Heart left ventricle (tissue), 16 donors: ENCODE results near the gene ERMARD. TPM values are rescaled to one million over a fixed set of nuclear protein-coding genes. Genes with fewer than 3 reads are reported as not detected.

Experiments
- ATAC-seq, 4 donors: fragments of 200-7000 bp; cut with Tn5 transposase; one replicate each; pipeline ENCODE4 v1.9.1; 2020 to 2022; ENCODE audit warnings: moderate library complexity in 4 of 4, mild to moderate bottlenecking in 3 of 4, moderate number of reproducible peaks in 1 of 4
- DNase-seq, 5 donors: peaks; one replicate each; pipeline ENCODE4 v3.0.0-alpha.2; 2020
- H3K27ac ChIP-seq, 12 donors: fragments of 200-600 bp; sonication (generic) in 4 of 12; one replicate each; pipeline versions ENCODE4 v1.5.0 to v1.8.0; 2016 to 2022; ENCODE audit warnings: mild to moderate bottlenecking in 2 of 12
- H3K27me3 ChIP-seq, 9 donors: fragments of 200-600 bp; sonication (generic) in 2 of 9; one replicate each; pipeline versions ENCODE4 v1.5.1 to v1.8.0; 2016 to 2022; ENCODE audit warnings: mild to moderate bottlenecking in 3 of 9
- H3K36me3 ChIP-seq, 9 donors: fragments of 200-600 bp; sonication (generic) in 2 of 9; one replicate each; pipeline versions ENCODE4 v1.5.0 to v1.8.0; 2018 to 2022; ENCODE audit warnings: mild to moderate bottlenecking in 2 of 9
- H3K4me1 ChIP-seq, 12 donors: fragments of 200-600 bp; sonication (generic) in 4 of 12; one replicate each; pipeline versions ENCODE4 v1.5.0 to v1.8.0; 2016 to 2022; ENCODE audit warnings: mild to moderate bottlenecking in 3 of 12
- H3K4me3 ChIP-seq, 12 donors: fragments of 200-600 bp; sonication (generic) in 4 of 12; one replicate each; pipeline versions ENCODE4 v1.5.0 to v1.8.0; 2017 to 2022; ENCODE audit warnings: mild to moderate bottlenecking in 9 of 12, moderate library complexity in 4 of 12
- H3K9me3 ChIP-seq, 12 donors: fragments of 200-600 bp; sonication (generic) in 4 of 12; one replicate each; pipeline versions ENCODE4 v1.5.0 to v1.8.0; 2016 to 2022; ENCODE audit warnings: mild to moderate bottlenecking in 1 of 12
- POLR2A ChIP-seq, 2 donors: fragments of 450-650 bp; IDR thresholded peaks; one replicate each; pipeline ENCODE4 v1.6.1; 2017; ENCODE audit warnings: antibody characterized with exemption in 2 of 2, mild to moderate bottlenecking in 2 of 2, moderate library complexity in 2 of 2
- WGBS, 4 donors: extraction: QIAGEN DNeasy Blood & Tissue Kit in 2 of 4; methylation state at CpG; one replicate each; pipeline versions ENCODE4 v1.1.5 to v1.1.7; 2013 to 2018; 5-methylcytosine and 5-hydroxymethylcytosine counted together
- intact Hi-C, 10 donors: fragments of 100-400 bp; cut with DNase I; formaldehyde crosslinking; loops; one replicate each; pipeline versions ENCODE4 v1.11.1 to v1.14.2; 2022
- polyA plus RNA-seq, 2 donors: library from polyadenylated mRNA; stranded (reverse); fragments of 200-250 nt; gene quantifications; one replicate each; pipeline ENCODE4 v1.2.3, GENCODE V29; 2013
- total RNA-seq, 9 donors: library from RNA; depleted of rRNA in 2 of 9; stranded (reverse); fragments of >200 nt in 2 of 9; fragmentation: NEBNext Ultra II Directional in 3 of 9; extraction: Animal tissue kit (Norgen Biotek cat#: 25700) in 3 of 9; gene quantifications; one replicate each; pipeline versions ENCODE4 v1.1.0 to v1.2.4, GENCODE V29; 2016 to 2023
- TF ChIP-seq, protein P1 (sequence below), 12 donors: fragments of 200-600 bp; sonication (generic) in 4 of 12; IDR thresholded peaks; one replicate each; pipeline versions ENCODE4 v1.5.0 to v1.8.0; 2018 to 2022; ENCODE audit warnings: antibody characterized with exemption in 12 of 12, mild to moderate bottlenecking in 5 of 12
- donor health status: ischemic (EF 13 %, LVEDD 7.1; RV severe dilation, severe dysfunction).
- donor health status: healthy with polysubstance abuse.
- donor health status: DM: no; HTN: yes; CAD: no.
- donor health status: DM: no; HTN: no; CAD: no.
- donor health status: ischemic (EF 25% LVEDD 6.9; RV normal size, moderate dysfunction).
- donor health status: ischemic (EF 25% LVEDD 5.7; RV mildly dilated, moderate dysfunction).
- donor health status: healthy.
- donor health status: DM: yes; HTN: yes; CAD: no.
- donor health status: ischemic (EF 35%, LVEDD 5.7; RV mildly dilated, moderate dysfunction).
- donor health status: nonischemic (EF 11% LVEDD 7.7; RV severe dilation, severe dysfunction).
- donor health status: DM: yes; HTN: yes; CAD: no.
- donor health status: PGD.
- donor health status: ischemic (EF 29% LVEDD 5.4; RV normal size, mild dysfunction).
- donor health status: nonischemic (EF 23%, LVEDD 6.1; RV moderate dilation, normal function).

Gene ERMARD
- total and polyA plus RNA-seq, 11 donors, result 6.4 to 19.5 (median 8.8) TPM

DNA sequence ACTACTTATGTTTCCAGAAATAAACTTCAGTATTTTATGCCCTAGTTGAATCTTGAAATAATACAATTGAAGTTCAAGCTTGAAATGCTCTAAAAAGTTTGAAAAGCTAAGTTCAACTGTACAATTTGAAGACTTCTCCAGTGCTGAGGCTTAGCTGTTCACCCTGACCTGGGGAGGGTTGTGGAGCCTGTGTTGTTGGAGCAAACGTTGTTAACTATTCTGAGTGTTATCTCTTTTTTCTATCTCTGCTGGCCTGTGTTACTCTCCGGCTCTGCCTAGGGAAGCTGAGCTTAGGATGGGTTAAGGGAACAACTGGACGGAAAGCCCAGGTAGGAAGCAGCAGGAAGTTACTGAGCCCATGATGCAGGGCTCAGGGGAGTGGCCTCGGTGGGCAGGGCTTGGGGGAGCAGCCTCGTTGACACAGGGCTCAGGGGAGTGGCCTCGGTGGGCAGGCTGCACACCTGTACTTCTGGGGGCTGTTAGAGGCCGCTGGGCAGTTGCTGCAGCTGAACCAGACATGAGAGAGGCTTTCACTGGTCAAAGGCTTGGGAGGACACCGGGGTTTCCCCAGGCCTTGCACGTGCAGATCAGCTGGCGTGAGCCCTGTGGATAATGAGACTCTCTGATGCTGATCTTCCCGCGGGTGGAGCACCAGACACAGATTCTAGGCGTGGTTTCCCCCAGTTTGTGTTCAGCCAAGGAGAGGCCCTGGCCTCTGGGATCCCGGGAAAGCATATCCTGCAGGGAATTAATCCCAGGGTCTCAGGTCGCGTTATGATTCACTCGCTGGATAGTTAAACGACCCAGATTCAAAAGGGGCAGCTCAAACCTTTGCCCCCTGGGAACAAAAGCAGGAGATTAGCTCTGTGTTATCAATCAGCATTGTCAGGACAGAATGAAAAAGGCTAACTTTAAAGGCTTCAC, 58.9 kb downstream of the ERMARD start:
- Histone ChIP-seq H3K36me3 (no peaks in the 10 kb centered on the region), H3K9me3 (peaks cover 0 to 3% (median 0%) of the 10 kb centered on the region in 12 donors), H3K27ac (no peak overlapping the region), H3K27me3 (peaks cover 0 to 13% (median 0%) of the 10 kb centered on the region in 9 donors), H3K4me3 (no peak overlapping the region), H3K4me1 (no peaks in the 10 kb centered on the region)
- 32 to 48% (median 41%) methylated on average over 16 to 18 of the region's 18 CpGs for WGBS, 4 donors
- TF ChIP-seq, protein P1, sequence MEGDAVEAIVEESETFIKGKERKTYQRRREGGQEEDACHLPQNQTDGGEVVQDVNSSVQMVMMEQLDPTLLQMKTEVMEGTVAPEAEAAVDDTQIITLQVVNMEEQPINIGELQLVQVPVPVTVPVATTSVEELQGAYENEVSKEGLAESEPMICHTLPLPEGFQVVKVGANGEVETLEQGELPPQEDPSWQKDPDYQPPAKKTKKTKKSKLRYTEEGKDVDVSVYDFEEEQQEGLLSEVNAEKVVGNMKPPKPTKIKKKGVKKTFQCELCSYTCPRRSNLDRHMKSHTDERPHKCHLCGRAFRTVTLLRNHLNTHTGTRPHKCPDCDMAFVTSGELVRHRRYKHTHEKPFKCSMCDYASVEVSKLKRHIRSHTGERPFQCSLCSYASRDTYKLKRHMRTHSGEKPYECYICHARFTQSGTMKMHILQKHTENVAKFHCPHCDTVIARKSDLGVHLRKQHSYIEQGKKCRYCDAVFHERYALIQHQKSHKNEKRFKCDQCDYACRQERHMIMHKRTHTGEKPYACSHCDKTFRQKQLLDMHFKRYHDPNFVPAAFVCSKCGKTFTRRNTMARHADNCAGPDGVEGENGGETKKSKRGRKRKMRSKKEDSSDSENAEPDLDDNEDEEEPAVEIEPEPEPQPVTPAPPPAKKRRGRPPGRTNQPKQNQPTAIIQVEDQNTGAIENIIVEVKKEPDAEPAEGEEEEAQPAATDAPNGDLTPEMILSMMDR (IDR thresholded peaks at IDR 0.05), result no peak
- no peak for TF ChIP-seq POLR2A (IDR thresholded peaks at IDR 0.05)
- intact Hi-C loops, result no loop called here
- ATAC-seq (no peak), DNase-seq (no peak)

DNA sequence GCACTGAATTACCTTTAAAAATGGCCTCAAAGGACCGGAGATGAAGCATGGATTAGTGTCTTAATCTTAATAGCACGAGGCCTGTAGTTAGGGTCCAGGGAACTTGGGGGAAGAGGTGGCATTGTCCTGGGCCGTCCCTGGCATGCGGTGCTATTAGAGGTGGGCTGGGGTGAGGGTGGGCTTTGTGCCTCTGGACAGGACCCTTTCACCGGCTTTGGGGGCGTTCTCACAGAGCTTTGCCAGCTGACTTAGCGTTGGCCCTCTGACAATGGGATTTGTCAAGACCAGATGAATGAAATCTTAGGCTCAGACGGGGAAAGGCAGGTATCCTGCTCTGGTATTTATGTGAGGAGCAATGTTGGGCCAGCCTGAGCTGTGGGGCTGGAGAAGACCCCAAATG, 59.6 kb downstream of the ERMARD start:
- no peak overlapping the region for H3K4me3 ChIP-seq
- no peaks in the 10 kb centered on the region for H3K4me1 ChIP-seq
- peak in 1 of 4 donors; percentile 19 for ATAC-seq
- TF ChIP-seq, protein P1 (IDR thresholded peaks at IDR 0.05), result no peak
- TF ChIP-seq POLR2A (IDR thresholded peaks at IDR 0.05), result no peak
- DNase-seq, result no peak
- peaks cover 0 to 6% (median 0%) of the 10 kb centered on the region in 9 donors for H3K27me3 ChIP-seq
- no peak overlapping the region for H3K27ac ChIP-seq
- H3K9me3 ChIP-seq, result peaks cover 0 to 11% (median 4%) of the 10 kb centered on the region in 12 donors
- WGBS, 4 donors, result 92 to 95% (median 92%) methylated on average over 7 to 8 of the region's 8 CpGs
- no peaks in the 10 kb centered on the region for H3K36me3 ChIP-seq
- intact Hi-C loops, result no loop called here

DNA sequence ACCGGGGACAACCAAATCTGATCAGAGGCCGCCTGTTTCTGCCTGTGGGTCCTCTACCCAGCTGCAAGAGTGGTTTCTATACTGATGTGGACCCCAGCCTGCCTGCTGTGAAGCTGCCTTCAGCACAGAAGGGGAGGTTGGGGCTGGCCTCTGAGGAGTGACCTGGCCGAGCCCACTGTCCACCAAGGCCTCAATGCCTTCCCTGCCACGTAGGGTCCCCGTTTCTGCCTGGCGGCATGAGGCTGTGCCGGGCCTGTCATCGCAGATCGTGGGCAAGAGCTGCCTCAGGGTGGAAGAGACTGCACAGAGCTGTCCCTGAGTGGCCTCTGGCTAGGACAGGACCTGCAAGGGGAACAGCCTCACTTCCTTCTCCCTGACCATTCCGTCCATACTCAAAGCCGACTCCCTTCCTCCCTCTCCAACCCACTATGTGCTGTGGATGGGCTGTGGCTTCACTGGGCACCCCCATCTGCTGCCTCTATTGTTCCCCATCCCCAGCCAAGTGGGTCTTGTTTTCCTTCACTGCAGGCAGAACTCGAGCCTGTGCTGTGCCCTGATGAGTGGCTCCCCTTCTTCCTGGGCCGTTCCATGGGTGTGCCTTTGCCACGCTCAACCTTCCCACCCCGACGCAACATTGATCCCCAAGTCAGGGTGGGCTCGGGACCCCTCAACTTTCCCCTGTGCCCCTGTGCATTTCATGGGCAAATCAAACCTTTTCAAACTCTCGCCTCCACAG, 60.3 kb downstream of the ERMARD start:
- 82 to 92% (median 88%) methylated on average over 16 to 18 of the region's 18 CpGs for WGBS, 4 donors
- no peak for TF ChIP-seq POLR2A (IDR thresholded peaks at IDR 0.05)
- TF ChIP-seq, protein P1 (IDR thresholded peaks at IDR 0.05), result no peak
- intact Hi-C loops, result no loop called here
- Histone ChIP-seq H3K9me3 (peaks cover 0 to 17% (median 6%) of the 10 kb centered on the region in 12 donors), H3K27me3 (no peaks in the 10 kb centered on the region), H3K27ac (no peak overlapping the region), H3K4me1 (no peaks in the 10 kb centered on the region), H3K4me3 (no peak overlapping the region), H3K36me3 (no peaks in the 10 kb centered on the region)
- DNase-seq, result no peak
- peak in 2 of 4 donors; percentile 9 to 22 for ATAC-seq

DNA sequence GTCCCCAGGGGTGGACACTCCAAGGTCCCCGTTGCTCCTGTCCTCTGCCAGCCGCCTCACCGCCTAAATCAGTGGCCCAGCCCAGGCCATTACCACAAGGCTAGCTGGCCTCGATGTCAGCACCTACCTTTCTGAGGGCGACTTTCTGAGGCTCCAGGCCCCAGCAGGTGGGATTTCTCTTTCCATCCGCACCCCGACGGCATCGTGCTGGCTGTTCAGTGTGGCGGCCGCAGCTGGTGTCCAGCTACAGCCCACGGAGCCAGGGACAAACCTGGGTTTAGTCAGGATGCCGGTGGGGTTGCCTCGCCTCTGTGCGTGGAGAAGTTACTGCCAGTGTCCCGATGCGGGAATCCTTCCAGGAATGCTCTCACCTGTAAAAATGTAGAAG, 60.8 kb downstream of the ERMARD start:
- WGBS, 4 donors, result 90 to 95% (median 92%) methylated on average over 12 to 17 of the region's 17 CpGs
- ATAC-seq (no peak), DNase-seq (no peak)
- Histone ChIP-seq H3K27me3 (no peaks in the 10 kb centered on the region), H3K4me1 (no peaks in the 10 kb centered on the region), H3K36me3 (no peaks in the 10 kb centered on the region), H3K9me3 (peaks cover 0 to 18% (median 6%) of the 10 kb centered on the region in 12 donors), H3K4me3 (no peak overlapping the region), H3K27ac (no peak overlapping the region)
- intact Hi-C loops, result no loop called here
- TF ChIP-seq POLR2A (IDR thresholded peaks at IDR 0.05), result no peak
- TF ChIP-seq, protein P1 (IDR thresholded peaks at IDR 0.05), result no peak
